GM23248 (cell line): ENCODE results near the gene STOML3.

Source experiments
- EZH2 ChIP-seq: fragments of 200-600 bp; sonication (generic); IDR thresholded peaks from 2 replicates; pipeline ENCODE4 v1.6.1; 2018; ENCODE audit warnings: antibody characterized with exemption, mild to moderate bottlenecking; ENCODE audit not compliant: insufficient read depth, poor library complexity, severe bottlenecking
- EZH2phosphoT487 ChIP-seq: fragments of 200-600 bp; sonication (generic); IDR thresholded peaks from 2 replicates; pipeline ENCODE4 v1.6.1; 2018; ENCODE audit warnings: antibody characterized with exemption, moderate library complexity, mild to moderate bottlenecking, low read depth; ENCODE audit not compliant: insufficient read depth

DNA sequence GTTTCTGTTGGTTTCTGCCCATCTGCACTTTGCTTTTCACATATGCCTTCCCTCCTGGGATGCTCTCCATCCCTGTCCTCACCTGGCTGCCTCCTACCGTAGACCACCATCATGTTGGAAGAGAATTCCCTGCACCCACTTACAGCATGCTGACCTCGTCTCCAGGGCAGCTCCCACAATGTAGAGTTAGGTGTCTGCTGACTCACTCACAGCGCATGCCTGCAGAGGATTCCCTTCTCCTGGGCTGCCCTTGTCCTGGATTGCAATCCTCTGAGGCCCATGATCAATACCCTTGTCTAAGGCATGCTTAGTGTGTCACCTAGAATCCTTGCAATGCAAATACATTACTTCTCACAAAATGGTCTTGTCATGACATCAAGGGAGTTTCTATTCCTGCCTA is 43.6 kb downstream of the STOML3 start:
- TF ChIP-seq EZH2 (no peak), EZH2phosphoT487 (no peak)
